HCT116 (cell line): Measurements from ENCODE around the gene TRIOBP. TPM values are rescaled to one million over a fixed set of nuclear protein-coding genes. Genes with fewer than 3 reads are reported as not detected.

Source experiments
- ATAC-seq: fragments of 200-7000 bp; cut with Tn5 transposase; 2 replicates; pipeline ENCODE4 v1.9.1; 2020; ENCODE audit warnings: mild to moderate bottlenecking, moderate library complexity
- BruUV-seq: library from RNA; stranded (reverse); fragments of 400-500 nt; replicated peaks from 2 replicates; lab custom pipeline; 2021; lab: Mats Ljungman, UMichigan
- CTCF ChIA-PET: fragments of 300-600 bp; sonication (Branson Sonifier 250); formaldehyde crosslinking; loops from one replicate; lab custom pipeline; 2021; ENCODE audit warnings: antibody characterized with exemption; lab: Charles Lee
- POLR2A ChIA-PET: fragments of 300-600, 350-600 bp; sonication (Branson Sonifier 250); formaldehyde crosslinking; loops from one replicate; lab custom pipeline; 2021; ENCODE audit warnings: antibody characterized with exemption; lab: Charles Lee
- RAD21 ChIA-PET, 2 experiments: fragments of 300-600 bp; sonication (Branson Sonifier 250); formaldehyde crosslinking; loops; one replicate each; lab custom pipeline; 2023; ENCODE audit warnings: low total read pairs in 2 of 2; ENCODE audit not compliant: uncharacterized antibody in 2 of 2, unreplicated experiment in 2 of 2, low non-redundant PET in 1 of 2; lab: Charles Lee
- DNase-seq: peaks from one replicate; pipeline ENCODE4 v3.0.0-alpha.2; 2010; ENCODE audit warnings: low read depth, low spot score
- H2AFZ ChIP-seq: fragments of 200-600 bp; shearing (Covaris generic), sonication (generic); 2 replicates; pipeline ENCODE4 v1.6.1; 2017; ENCODE audit warnings: low read depth, mixed run types, mixed read lengths, antibody characterized with exemption, low read length; ENCODE audit not compliant: poor library complexity, severe bottlenecking
- H3K27ac ChIP-seq: 2 replicates; pipeline ENCODE4 v1.5.1; 2012; ENCODE audit warnings: low read depth, low read length
- H3K27me3 ChIP-seq: fragments of 200-600 bp; sonication (generic); 2 replicates; pipeline ENCODE4 v1.6.1; 2016; ENCODE audit warnings: mixed run types, low read length, mixed read lengths; ENCODE audit not compliant: insufficient read depth
- H3K36me3 ChIP-seq, 2 experiments: fragments of 200-500 bp in 1 of 2; fragments of 200-600 bp in 1 of 2; sonication (Bioruptor generic) in 1 of 2; sonication (generic) in 1 of 2; 2 replicates each; pipeline versions ENCODE4 v1.5.1 to v1.6.1; 2014 to 2016; ENCODE audit warnings: low read length in 2 of 2, inconsistent platforms in 1 of 2, mixed read lengths in 1 of 2, mixed run types in 1 of 2; ENCODE audit not compliant: insufficient read depth in 2 of 2, control insufficient read depth in 1 of 2
- H3K4me1 ChIP-seq, 2 experiments: fragments of 200-600 bp in 1 of 2; sonication (generic) in 1 of 2; 2 replicates each; pipeline versions ENCODE4 v1.5.1 to v1.6.1; 2012 to 2017; ENCODE audit warnings: low read length in 2 of 2, inconsistent platforms in 1 of 2, mild to moderate bottlenecking in 1 of 2, mixed read lengths in 1 of 2, mixed run types in 1 of 2, moderate library complexity in 1 of 2; ENCODE audit not compliant: insufficient read depth in 2 of 2, control insufficient read depth in 1 of 2
- H3K4me2 ChIP-seq: fragments of 200-600 bp; sonication (generic); 2 replicates; pipeline ENCODE4 v1.6.1; 2017; ENCODE audit warnings: mixed run types, low read length, mixed read lengths
- H3K4me3 ChIP-seq, 2 experiments: fragments of 200-600 bp in 1 of 2; sonication (generic) in 1 of 2; replicated peaks in 1 of 2; 2 replicates each; pipeline ENCODE4 v1.5.1; 2011 to 2016; ENCODE audit warnings: low read length in 2 of 2, control low read depth in 1 of 2, low read depth in 1 of 2, mild to moderate bottlenecking in 1 of 2, mixed read lengths in 1 of 2, mixed run types in 1 of 2
- H3K79me2 ChIP-seq: fragments of 200-600 bp; sonication (generic); 2 replicates; pipeline ENCODE4 v1.6.1; 2017; ENCODE audit warnings: mild to moderate bottlenecking, mixed run types, low read length, moderate library complexity, mixed read lengths; ENCODE audit not compliant: insufficient read depth
- H3K9ac ChIP-seq: fragments of 200-600 bp; sonication (generic); 2 replicates; pipeline ENCODE4 v1.6.1; 2016; ENCODE audit warnings: low read length, mixed read lengths
- H3K9me2 ChIP-seq: fragments of 200-600 bp; sonication (generic), shearing (Covaris generic); 2 replicates; pipeline ENCODE4 v1.6.1; 2017; ENCODE audit warnings: mixed run types, mild to moderate bottlenecking, moderate library complexity; ENCODE audit not compliant: insufficient read depth
- H3K9me3 ChIP-seq, 2 experiments: fragments of 200-500 bp in 1 of 2; fragments of 200-600 bp in 1 of 2; sonication (Bioruptor generic) in 1 of 2; sonication (generic) in 1 of 2; 2 replicates each; pipeline ENCODE4 v1.6.1; 2014 to 2017; ENCODE audit warnings: low read length in 2 of 2, mixed read lengths in 2 of 2, inconsistent platforms in 1 of 2, low read depth in 1 of 2, mild to moderate bottlenecking in 1 of 2, mixed run types in 1 of 2, moderate library complexity in 1 of 2; ENCODE audit not compliant: control insufficient read depth in 1 of 2, insufficient read depth in 1 of 2
- H4K20me1 ChIP-seq: fragments of 200-600 bp; sonication (generic), shearing (Covaris generic); 2 replicates; pipeline ENCODE4 v1.6.1; 2017; ENCODE audit warnings: mixed run types, mild to moderate bottlenecking, moderate library complexity; ENCODE audit not compliant: insufficient read depth
- ATF3 ChIP-seq: IDR thresholded peaks from 2 replicates; pipeline ENCODE4 v1.6.1; 2012
- CBX3 ChIP-seq: IDR thresholded peaks from 2 replicates; pipeline ENCODE4 v1.6.1; 2012; ENCODE audit warnings: low read depth
- EGR1 ChIP-seq: IDR thresholded peaks from 2 replicates; pipeline ENCODE4 v1.6.1; 2012; ENCODE audit warnings: low read depth
- ELF1 ChIP-seq: IDR thresholded peaks from 2 replicates; pipeline ENCODE4 v1.6.1; 2012; ENCODE audit warnings: low read depth, borderline replicate concordance
- EZH2phosphoT487 ChIP-seq: fragments of 200-600 bp; IDR thresholded peaks from 2 replicates; pipeline ENCODE4 v1.6.1; 2018; ENCODE audit warnings: antibody characterized with exemption, borderline replicate concordance
- FOSL1 ChIP-seq: IDR thresholded peaks from 2 replicates; pipeline ENCODE4 v1.6.1; 2012; ENCODE audit warnings: low read depth
- POLR2A ChIP-seq: IDR thresholded peaks from 2 replicates; pipeline ENCODE4 v1.7.0; 2011; ENCODE audit warnings: borderline replicate concordance; ENCODE audit not compliant: insufficient read depth, insufficient read length; ENCODE audit errors: extremely low read depth
- RAD21 ChIP-seq: IDR thresholded peaks from 2 replicates; pipeline ENCODE4 v1.6.1; 2012; ENCODE audit warnings: low read depth, mild to moderate bottlenecking
- REST ChIP-seq: IDR thresholded peaks from 2 replicates; pipeline ENCODE4 v1.6.1; 2012; ENCODE audit warnings: low read depth
- SP1 ChIP-seq: IDR thresholded peaks from 2 replicates; pipeline ENCODE4 v1.6.1; 2012; ENCODE audit warnings: low read depth
- SRF ChIP-seq: IDR thresholded peaks from 2 replicates; pipeline ENCODE4 v1.6.1; 2012; ENCODE audit warnings: low read depth
- intact Hi-C: fragments of 100-400 bp; cut with micrococcal nuclease; formaldehyde crosslinking; loops from 2 replicates; pipeline ENCODE4 v1.10.0; 2022
- total RNA-seq: library from RNA; stranded (reverse); gene quantifications from one replicate; pipeline ENCODE4 v1.2.1, GENCODE V29; 2021; ENCODE audit not compliant: unreplicated experiment

The TRIOBP gene
- total RNA-seq, 1 experiment from 2014 or later: 244 TPM

DNA sequence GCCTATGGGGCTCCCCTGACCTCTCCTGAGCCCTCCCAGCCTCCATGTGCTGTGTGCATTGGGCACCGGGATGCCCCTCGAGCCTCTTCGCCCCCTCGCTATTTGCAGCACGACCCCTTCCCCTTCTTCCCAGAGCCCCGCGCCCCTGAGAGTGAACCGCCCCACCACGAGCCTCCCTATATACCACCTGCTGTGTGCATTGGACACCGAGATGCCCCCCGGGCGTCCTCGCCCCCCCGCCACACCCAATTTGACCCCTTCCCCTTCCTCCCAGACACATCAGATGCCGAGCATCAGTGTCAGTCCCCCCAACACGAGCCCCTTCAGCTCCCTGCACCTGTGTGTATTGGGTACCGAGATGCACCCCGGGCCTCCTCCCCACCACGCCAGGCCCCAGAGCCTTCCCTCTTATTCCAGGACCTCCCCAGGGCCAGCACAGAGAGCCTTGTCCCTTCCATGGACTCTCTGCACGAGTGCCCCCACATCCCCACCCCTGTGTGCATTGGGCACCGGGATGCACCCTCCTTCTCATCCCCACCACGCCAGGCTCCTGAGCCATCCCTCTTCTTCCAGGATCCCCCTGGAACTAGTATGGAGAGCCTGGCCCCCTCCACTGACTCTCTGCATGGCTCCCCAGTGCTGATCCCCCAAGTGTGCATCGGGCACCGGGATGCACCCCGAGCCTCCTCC is 28.8 kb downstream of the TRIOBP start:
- no peak overlapping the region for H2AFZ ChIP-seq
- no peak for DNase-seq
- CTCF ChIA-PET: no interaction called here
- no peak overlapping the region for H3K4me2 ChIP-seq
- H3K9me2 ChIP-seq: no peaks in the 10 kb centered on the region
- TF ChIP-seq RAD21 (no peak), FOSL1 (no peak), POLR2A (no peak), EGR1 (no peak), SRF (no peak), CBX3 (no peak), SP1 (no peak), ATF3 (no peak), EZH2phosphoT487 (no peak), REST (no peak), ELF1 (no peak)
- TF ChIP-seq, all 23 proteins: peak for 0
- POLR2A ChIA-PET: no interaction called here
- intact Hi-C loops: no loop called here
- Histone ChIP-seq H3K36me3 (no peaks in the 10 kb centered on the region), H3K27me3 (no peaks in the 10 kb centered on the region), H3K9ac (no peak overlapping the region), H3K27ac (no peak overlapping the region), H4K20me1 (no peaks in the 10 kb centered on the region), H3K79me2 (no peaks in the 10 kb centered on the region), H3K9me3 (no peaks in the 10 kb centered on the region; a peak in 1 of 4 replicates), H3K4me1 (0 out of 4 replicates have a peak, but pooled peaks cover 0 to 3% of the 10 kb centered on the region in 2 experiments), H3K4me3 (no peak overlapping the region)
- RAD21 ChIA-PET: no interaction called here
- ATAC-seq: no peak
- no TSS peak for BruUV-seq
